GM18909 (cell line): ENCODE results near the gene SLC44A3.

Experiments
- ATAC-seq: cut with Tn5 transposase; IDR thresholded peaks from one replicate; pipeline ENCODE4 v1.9.1; 2021; ENCODE audit warnings: mild to moderate bottlenecking; ENCODE audit not compliant: unreplicated experiment, poor library complexity

SLC44A3 gene

GRCh38 chr1:94898491-94899385 lies 78.6 kb downstream of the SLC44A3 start:
- no peak for ATAC-seq

GRCh38 chr1:94899756-94900155 lies 79.6 kb downstream of the SLC44A3 start:
- ATAC-seq: no peak

- ATAC-seq: no peak
Measured at GRCh38 chr1:94901841-94902240, 81.7 kb downstream of the SLC44A3 start.

- ATAC-seq: no peak
Measured at GRCh38 chr1:94903280-94904009, 83.3 kb downstream of the SLC44A3 start.

GRCh38 chr1:94905207-94905606 lies 85.0 kb downstream of the SLC44A3 start:
- ATAC-seq: no peak

- no peak for ATAC-seq
Measured at GRCh38 chr1:94906382-94906781, 86.2 kb downstream of the SLC44A3 start.

GRCh38 chr1:94907136-94907535 lies 87.0 kb downstream of the SLC44A3 start:
- ATAC-seq: no peak

GRCh38 chr1:94908190-94908589 lies 88.0 kb downstream of the SLC44A3 start:
- no peak for ATAC-seq

- ATAC-seq: no peak
Measured at GRCh38 chr1:94908965-94909364, 88.8 kb downstream of the SLC44A3 start.

GRCh38 chr1:94909486-94909885 lies 89.3 kb downstream of the SLC44A3 start:
- no peak for ATAC-seq

- no peak for ATAC-seq
Measured at GRCh38 chr1:94912263-94913184, 92.4 kb downstream of the SLC44A3 start.

- ATAC-seq: no peak
Measured at GRCh38 chr1:94917251-94917650, 97.1 kb downstream of the SLC44A3 start.

- ATAC-seq: no peak
Measured at GRCh38 chr1:94919241-94920030, 99.3 kb downstream of the SLC44A3 start.

- ATAC-seq: no peak
Measured at GRCh38 chr1:94920061-94920460, 99.9 kb downstream of the SLC44A3 start.

- no peak for ATAC-seq
Measured at GRCh38 chr1:94921977-94922376, 101.8 kb downstream of the SLC44A3 start.

GRCh38 chr1:94922761-94923331 lies 102.7 kb downstream of the SLC44A3 start:
- no peak for ATAC-seq

- no peak for ATAC-seq
Measured at GRCh38 chr1:94925004-94925403, 104.8 kb downstream of the SLC44A3 start.

- peak; percentile 32 for ATAC-seq
Measured at GRCh38 chr1:94925561-94926125, 105.5 kb downstream of the SLC44A3 start.
